Measurements from ENCODE around the gene GRB10. TPM values are rescaled to one million over a fixed set of nuclear protein-coding genes. Genes with fewer than 3 reads are reported as not detected.

Gene GRB10
- total RNA-seq, 1 experiment from 2014 or later = 68.2 TPM

GRCh38 chr7:50650057-50650664 lies 132.5 kb downstream of the GRB10 start:
- ChIA-PET CTCF (interaction anchor here (1.0 to 2.7 kb wide), 3 partner anchors 17 to 34 kb away, joined by 3 to 12 read pairs (median 11); no protein-coding TSS in a partner anchor), POLR2A (no interaction called here)
- Mint-ChIP-seq H3K36me3 (ENCODE audit: insufficient read depth, unreplicated experiment) (peaks cover 19% of the 10 kb centered on the region), H3K4me3 (ENCODE audit: unreplicated experiment) (no peak overlapping the region), H3K4me1 (ENCODE audit: insufficient read depth, unreplicated experiment) (peaks cover 17% of the 10 kb centered on the region), H3K9me3 (ENCODE audit: unreplicated experiment) (no peaks in the 10 kb centered on the region), H3K27me3 (ENCODE audit: insufficient read depth, unreplicated experiment) (no peaks in the 10 kb centered on the region), H3K27ac (ENCODE audit: low read depth, unreplicated experiment) (no peak overlapping the region)
- no peak for DNase-seq (ENCODE audit: unreplicated experiment)
- intact Hi-C loops (cut with micrococcal nuclease) = no loop called here
- no TSS peak for BruUV-seq (replicated peaks)
- no peak for TF ChIP-seq CTCF (IDR thresholded peaks at IDR 0.05; ENCODE audit: unreplicated experiment)

- TF ChIP-seq CTCF (IDR thresholded peaks at IDR 0.05; ENCODE audit: unreplicated experiment) = no peak
- POLR2A ChIA-PET = no interaction called here
- no peak overlapping the region for H3K4me3 Mint-ChIP-seq (ENCODE audit: unreplicated experiment)
These were observed 133.3 kb downstream of the GRB10 start for GRCh38 chr7:50649259-50649885.

GRCh38 chr7:50648570-50649169 lies 134.0 kb downstream of the GRB10 start:
- no peak for TF ChIP-seq CTCF (IDR thresholded peaks at IDR 0.05; ENCODE audit: unreplicated experiment)
- Mint-ChIP-seq H3K9me3 (ENCODE audit: unreplicated experiment) (no peaks in the 10 kb centered on the region), H3K27me3 (ENCODE audit: insufficient read depth, unreplicated experiment) (no peaks in the 10 kb centered on the region), H3K4me1 (ENCODE audit: insufficient read depth, unreplicated experiment) (peaks cover 14% of the 10 kb centered on the region), H3K4me3 (ENCODE audit: unreplicated experiment) (no peak overlapping the region), H3K27ac (ENCODE audit: low read depth, unreplicated experiment) (no peak overlapping the region), H3K36me3 (ENCODE audit: insufficient read depth, unreplicated experiment) (peaks cover 19% of the 10 kb centered on the region)
- no peak for DNase-seq (ENCODE audit: unreplicated experiment)
- POLR2A ChIA-PET = no interaction called here
- BruUV-seq (replicated peaks) = no TSS peak
- CTCF ChIA-PET = interaction anchor here (0.6 to 2.1 kb wide), 9 partner anchors 16 to 515 kb away, joined by 3 to 12 read pairs (median 3); no protein-coding TSS in a partner anchor
- intact Hi-C loops (cut with micrococcal nuclease) = no loop called here

More at GRCh38 chr7:50649259-50649885, 133.3 kb downstream of the GRB10 start:
- Mint-ChIP-seq H3K27me3 (ENCODE audit: insufficient read depth, unreplicated experiment) (no peaks in the 10 kb centered on the region), H3K27ac (ENCODE audit: low read depth, unreplicated experiment) (no peak overlapping the region), H3K9me3 (ENCODE audit: unreplicated experiment) (no peaks in the 10 kb centered on the region), H3K36me3 (ENCODE audit: insufficient read depth, unreplicated experiment) (peaks cover 19% of the 10 kb centered on the region), H3K4me1 (ENCODE audit: insufficient read depth, unreplicated experiment) (peaks cover 17% of the 10 kb centered on the region)
- no TSS peak for BruUV-seq (replicated peaks)
- intact Hi-C loops (cut with micrococcal nuclease) = no loop called here
- no peak for DNase-seq (ENCODE audit: unreplicated experiment)
- CTCF ChIA-PET = interaction anchor here (0.7 to 2.1 kb wide), 3 partner anchors 16 to 175 kb away, joined by 3 to 12 read pairs (median 6); no protein-coding TSS in a partner anchor

- Mint-ChIP-seq H3K4me3 (ENCODE audit: unreplicated experiment) (no peak overlapping the region), H3K9me3 (ENCODE audit: unreplicated experiment) (no peaks in the 10 kb centered on the region), H3K4me1 (ENCODE audit: insufficient read depth, unreplicated experiment) (peaks cover 8% of the 10 kb centered on the region), H3K36me3 (ENCODE audit: insufficient read depth, unreplicated experiment) (peaks cover 19% of the 10 kb centered on the region), H3K27me3 (ENCODE audit: insufficient read depth, unreplicated experiment) (no peaks in the 10 kb centered on the region), H3K27ac (ENCODE audit: low read depth, unreplicated experiment) (no peak overlapping the region)
- ChIA-PET CTCF (interaction anchor here (0.6 to 2.1 kb wide), 8 partner anchors 15 to 516 kb away, joined by 3 to 12 read pairs (median 3); no protein-coding TSS in a partner anchor), POLR2A (no interaction called here)
- DNase-seq (ENCODE audit: unreplicated experiment) = no peak
- no peak for TF ChIP-seq CTCF (IDR thresholded peaks at IDR 0.05; ENCODE audit: unreplicated experiment)
- intact Hi-C loops (cut with micrococcal nuclease) = no loop called here
- no TSS peak for BruUV-seq (replicated peaks)
These were observed 134.6 kb downstream of the GRB10 start for GRCh38 chr7:50648076-50648475.
